GM12892 (cell line): ENCODE data around the gene SNX7.

Experiments
- DNase-seq: peaks from one replicate; pipeline ENCODE4 v3.0.0; 2011; ENCODE audit not compliant: insufficient read length
- FAIRE-seq: peaks from 2 replicates; lab custom pipeline; 2011; peaks lifted over from hg19 to GRCh38; lab: Jason Lieb, UNC
- POLR2A ChIP-seq: IDR thresholded peaks from 2 replicates; pipeline ENCODE4 v1.6.1; 2011; ENCODE audit warnings: low read depth, low read length, control low read depth
- POLR2AphosphoS5 ChIP-seq: IDR thresholded peaks from 2 replicates; pipeline ENCODE4 v1.6.1; 2011; ENCODE audit warnings: low read depth, low read length, control low read depth
- TAF1 ChIP-seq: IDR thresholded peaks from 2 replicates; pipeline ENCODE4 v1.6.1; 2011; ENCODE audit warnings: low read depth, mild to moderate bottlenecking, control low read depth, low read length, borderline replicate concordance

The SNX7 gene

DNA sequence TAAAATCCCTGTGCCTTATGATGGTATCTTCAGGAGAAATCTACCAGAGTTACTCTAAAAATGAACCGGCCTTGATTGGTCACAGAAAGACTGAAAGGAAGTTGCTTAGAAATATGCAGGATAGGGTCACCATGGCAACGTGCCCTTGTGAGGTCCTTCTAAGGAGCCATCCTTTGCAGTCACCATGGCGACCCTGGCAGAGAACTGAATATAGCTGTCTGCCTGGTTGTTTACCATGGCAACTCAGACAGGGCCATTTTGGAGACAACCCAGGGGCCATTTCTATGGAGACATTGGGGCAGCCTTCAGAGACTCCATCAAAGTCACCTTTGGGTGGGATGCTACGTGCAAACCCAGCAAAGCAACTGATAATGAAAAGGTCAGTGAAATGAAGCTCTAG lies 43.0 kb downstream of the SNX7 start:
- DNase-seq: no peak

DNA sequence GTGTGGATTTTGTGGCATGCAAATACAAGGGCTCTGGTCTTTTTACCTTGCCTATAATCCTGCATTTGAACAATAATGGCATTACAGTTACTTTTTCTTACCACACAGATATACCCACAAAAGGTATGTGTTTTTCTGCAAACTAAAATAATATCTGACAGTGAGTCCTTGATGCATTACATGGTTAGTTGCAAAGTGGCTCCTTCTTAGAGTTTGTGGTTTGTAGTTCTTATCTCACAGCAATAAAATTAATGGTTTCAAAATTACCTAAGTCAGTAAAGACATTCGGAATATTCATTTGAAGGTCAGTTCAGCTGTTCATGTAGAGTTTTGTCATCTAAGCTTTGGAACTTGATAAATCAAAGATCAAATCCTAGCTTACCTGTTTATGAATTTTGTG lies 43.5 kb downstream of the SNX7 start:
- TF ChIP-seq POLR2A: no peak
- no peak for TF ChIP-seq TAF1
- no peak for TF ChIP-seq POLR2AphosphoS5
- no peak for FAIRE-seq
- DNase-seq: no peak

More for the DNA sequence above, 43.0 kb downstream of the SNX7 start:
- no peak for FAIRE-seq
- TF ChIP-seq TAF1 (no peak), POLR2A (no peak), POLR2AphosphoS5 (no peak)

DNA sequence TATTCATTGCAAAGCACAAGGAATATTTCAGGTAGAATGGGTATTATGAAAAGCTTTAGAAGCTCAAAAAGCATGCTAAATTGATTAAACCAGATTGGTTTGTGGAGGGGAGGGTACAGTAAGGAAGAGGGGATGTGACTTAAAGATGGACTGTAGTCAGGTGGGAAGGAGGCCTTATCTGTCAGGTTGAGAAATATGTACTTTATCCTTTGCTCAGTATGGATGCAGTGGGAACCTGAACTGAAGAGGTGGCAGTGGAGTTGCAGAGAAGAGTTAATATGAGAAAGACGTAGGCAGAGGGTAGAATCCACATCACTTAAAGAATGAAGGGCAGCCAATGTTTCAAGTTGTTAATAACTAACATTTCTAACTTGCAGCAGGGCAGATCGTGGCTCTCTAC lies 44.1 kb downstream of the SNX7 start:
- TF ChIP-seq TAF1 (no peak), POLR2A (no peak), POLR2AphosphoS5 (no peak)
- no peak for FAIRE-seq
- DNase-seq: no peak

DNA sequence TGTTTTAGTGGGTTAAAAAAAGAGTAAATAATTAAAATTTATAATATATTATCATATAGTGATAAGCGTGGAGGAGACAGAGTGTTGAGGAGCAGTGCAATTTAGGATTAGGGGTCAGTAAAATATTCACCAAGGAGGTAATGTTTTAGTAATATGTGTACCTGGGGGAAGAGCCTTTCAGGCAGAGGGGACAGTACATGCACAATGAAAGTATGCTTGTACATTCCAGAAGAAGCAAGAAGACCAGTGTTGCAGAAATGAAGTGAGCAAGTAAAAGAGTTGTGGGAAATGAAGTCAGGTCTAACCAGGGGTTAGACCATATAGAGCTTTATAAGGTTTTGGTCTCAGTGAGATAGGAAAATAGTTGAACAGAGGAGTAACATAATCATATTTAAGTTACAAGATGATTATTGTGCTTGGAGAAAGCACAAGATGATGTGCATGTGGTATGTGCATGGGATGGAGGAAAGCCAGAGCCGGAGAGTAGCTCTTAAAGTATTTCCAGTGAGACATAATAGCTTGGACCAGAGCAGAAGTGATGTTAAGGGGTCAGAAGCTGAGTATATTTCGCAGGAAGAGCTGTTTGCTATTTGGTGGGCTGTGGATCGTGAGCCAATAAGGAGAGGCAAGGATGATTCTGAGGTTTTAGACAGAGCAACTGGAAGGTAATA lies 44.8 kb downstream of the SNX7 start:
- DNase-seq (no peak), FAIRE-seq (no peak)
- TF ChIP-seq TAF1: no peak
- no peak for TF ChIP-seq POLR2A
- TF ChIP-seq POLR2AphosphoS5: no peak

DNA sequence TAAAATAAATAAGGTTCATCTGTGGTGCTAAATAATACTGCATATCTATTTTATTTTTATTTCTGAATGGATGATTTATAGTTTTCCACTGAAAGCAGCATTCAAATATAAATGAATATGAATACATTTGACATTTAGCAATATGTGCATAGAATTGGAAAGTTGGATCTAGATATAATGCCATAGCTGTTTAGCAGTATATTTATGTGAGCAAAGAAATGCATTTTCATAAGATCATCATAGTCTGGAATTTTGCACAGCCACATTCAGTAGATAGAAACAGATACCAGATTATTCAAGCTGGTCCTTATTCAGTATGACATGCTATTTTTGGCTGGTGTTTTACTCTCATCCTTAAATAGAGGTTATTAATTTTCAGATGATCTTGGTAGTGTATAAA lies 46.0 kb downstream of the SNX7 start:
- TF ChIP-seq POLR2AphosphoS5: no peak
- no peak for TF ChIP-seq POLR2A
- TF ChIP-seq TAF1: no peak
- DNase-seq (no peak), FAIRE-seq (no peak)

DNA sequence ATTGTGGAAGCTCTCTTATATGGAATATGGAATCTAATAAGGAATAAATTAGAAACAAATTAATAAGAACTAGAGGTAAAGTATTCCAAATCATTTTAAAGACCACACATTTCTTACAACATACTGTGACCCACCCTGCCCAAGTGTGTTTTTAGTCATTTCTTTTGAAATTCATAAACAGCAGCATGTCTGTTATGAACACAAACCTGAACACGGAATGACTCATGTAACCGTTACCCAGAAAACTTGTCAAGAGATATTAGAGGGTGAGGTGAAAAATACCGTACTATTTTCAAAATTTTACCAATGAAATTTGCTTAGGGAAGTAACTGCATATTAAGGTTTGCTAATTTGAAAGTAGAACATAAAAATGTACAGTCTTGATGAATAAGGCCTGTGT lies 48.4 kb downstream of the SNX7 start:
- no peak for FAIRE-seq
- DNase-seq: no peak
- no peak for TF ChIP-seq POLR2AphosphoS5
- no peak for TF ChIP-seq POLR2A
- no peak for TF ChIP-seq TAF1

DNA sequence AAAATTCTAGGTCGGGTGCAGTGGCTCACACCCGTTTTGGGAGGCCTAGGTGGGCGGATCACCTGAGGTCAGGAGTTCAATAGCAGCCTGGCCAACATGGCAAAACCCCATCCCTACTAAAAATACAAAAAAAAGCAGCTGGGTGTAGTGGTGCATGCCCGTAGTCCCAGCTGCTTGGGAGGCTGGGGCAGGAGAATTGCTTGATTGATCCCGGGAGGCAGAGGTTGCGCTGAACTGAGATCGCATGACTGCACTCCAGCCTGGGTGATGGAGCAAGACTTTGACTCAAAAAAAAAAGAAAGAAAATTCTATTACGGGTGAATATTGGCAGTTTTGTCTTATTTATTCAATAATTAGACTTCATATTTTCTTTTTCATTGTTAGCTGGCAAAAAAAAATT lies 62.1 kb downstream of the SNX7 start:
- no peak for FAIRE-seq
- TF ChIP-seq TAF1: no peak
- TF ChIP-seq POLR2A: no peak
- TF ChIP-seq POLR2AphosphoS5: no peak

DNA sequence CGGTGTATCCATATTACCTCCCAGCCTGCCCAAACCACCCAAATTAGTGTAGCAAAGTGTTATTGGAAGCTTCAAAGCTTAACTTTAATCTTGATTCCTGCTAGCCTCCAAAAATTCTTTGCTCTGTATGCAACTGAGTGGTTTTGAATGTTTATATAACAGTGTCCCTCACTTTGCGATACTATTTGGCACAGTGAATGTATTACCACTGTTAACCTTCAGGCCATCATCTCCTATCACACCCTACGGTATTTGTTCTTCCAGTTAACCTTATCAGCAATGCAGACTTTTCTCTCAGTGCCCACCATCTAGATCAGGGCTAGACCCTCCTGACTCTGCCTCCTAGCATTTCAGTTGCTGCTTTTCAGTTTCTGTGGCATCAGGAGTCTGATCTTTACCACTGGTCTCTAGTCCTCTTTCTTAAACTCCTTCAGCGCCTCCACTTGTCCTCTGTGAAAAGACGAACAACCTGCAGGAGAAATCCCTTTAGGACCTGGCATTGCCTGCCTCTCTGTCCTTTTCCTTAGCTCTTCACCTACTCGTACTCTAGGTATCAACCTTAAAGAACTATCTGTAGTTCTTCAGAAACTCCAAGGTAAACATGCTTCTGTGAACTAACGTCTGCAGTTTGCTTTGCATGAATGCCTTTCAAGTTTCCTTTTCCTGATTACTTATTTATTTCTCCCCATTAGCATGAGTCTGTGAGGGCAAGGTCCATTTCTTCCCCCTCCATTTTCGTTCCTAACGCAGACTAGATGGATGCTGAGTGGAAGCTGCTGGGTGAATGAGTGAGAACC lies 71.7 kb downstream of the SNX7 start:
- FAIRE-seq: no peak
- DNase-seq: no peak
- TF ChIP-seq TAF1: no peak
- no peak for TF ChIP-seq POLR2A
- TF ChIP-seq POLR2AphosphoS5: no peak

More for the DNA sequence above, 62.1 kb downstream of the SNX7 start:
- DNase-seq: no peak

DNA sequence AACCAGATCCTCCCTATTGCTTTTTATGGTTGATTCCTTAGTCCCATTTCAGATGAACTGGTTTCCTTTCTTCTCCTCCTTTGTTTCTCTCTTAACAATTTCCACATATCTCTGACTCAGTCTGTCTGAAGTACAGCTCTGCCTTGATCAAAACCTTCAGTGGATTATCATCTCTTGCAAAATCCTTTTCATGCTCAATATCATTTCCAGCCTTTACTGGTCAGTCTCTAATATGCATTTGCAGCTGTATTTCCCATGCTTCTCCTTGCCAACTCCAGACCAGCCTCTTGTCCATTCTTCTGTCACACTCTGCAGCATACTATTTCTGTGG lies 72.2 kb downstream of the SNX7 start:
- FAIRE-seq (no peak), DNase-seq (no peak)
- TF ChIP-seq TAF1 (no peak), POLR2A (no peak), POLR2AphosphoS5 (no peak)

DNA sequence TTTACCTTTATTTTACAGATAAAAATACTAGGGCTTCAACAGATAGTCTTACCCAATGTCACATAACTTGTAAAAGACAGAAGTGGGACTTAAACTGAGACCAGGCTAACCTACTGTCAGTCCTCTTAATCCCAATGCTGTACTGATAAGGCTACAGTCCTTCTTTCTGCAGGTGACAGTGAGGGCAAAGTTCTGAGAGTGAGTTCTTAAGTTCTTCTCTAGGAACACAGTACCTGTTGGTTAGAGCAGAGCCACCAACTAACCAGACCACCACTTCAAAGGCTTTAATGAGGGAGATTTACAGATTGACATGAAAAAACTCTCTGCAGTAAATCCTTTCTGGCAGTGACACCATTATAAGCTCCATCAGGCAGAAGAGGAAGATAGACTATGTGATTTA lies 74.2 kb downstream of the SNX7 start:
- TF ChIP-seq POLR2A: no peak
- TF ChIP-seq TAF1: no peak
- no peak for TF ChIP-seq POLR2AphosphoS5
- FAIRE-seq: no peak
- DNase-seq: no peak

DNA sequence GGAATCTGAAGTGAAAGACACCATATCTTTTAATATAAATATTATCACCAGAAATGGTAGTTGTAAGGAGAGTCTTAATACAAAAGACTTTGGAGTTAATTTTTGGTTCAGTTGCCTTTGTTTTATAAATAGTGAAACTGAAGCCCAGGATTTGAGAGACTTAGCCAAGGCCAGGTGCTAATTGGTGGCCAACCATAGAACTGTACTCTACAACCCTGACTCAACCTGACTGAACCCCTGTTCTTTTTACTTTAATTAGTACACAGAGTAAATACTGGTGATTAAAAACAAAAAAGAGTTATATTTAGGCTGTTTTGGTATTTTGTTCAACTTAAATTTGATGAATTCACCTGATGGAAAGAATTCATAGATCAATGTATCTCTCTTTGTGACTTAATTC lies 76.3 kb downstream of the SNX7 start:
- TF ChIP-seq POLR2A: no peak
- TF ChIP-seq POLR2AphosphoS5: no peak
- DNase-seq (no peak), FAIRE-seq (no peak)

DNA sequence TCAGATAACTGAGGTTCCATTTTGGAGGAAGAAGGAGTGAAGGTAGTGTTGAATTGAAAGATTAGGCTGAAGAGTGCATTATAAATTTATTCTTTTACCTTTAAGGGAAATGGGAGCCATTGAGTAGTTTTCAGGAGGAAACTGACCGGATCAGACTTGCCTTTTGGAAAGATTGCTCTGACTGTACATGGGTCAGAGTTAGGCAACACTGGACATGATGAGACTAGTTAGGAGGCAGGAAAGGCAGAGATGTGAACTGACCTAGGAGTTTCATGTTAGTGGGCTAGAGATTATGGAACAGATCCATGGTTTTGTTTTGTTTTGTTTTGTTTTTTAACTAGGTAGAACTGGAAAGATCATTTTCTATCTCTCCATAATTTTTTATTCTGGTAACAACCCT lies 78.2 kb downstream of the SNX7 start:
- FAIRE-seq (no peak), DNase-seq (no peak)
- TF ChIP-seq POLR2AphosphoS5 (no peak), TAF1 (no peak), POLR2A (no peak)
